ACHN (cell line): ENCODE results near the gene HSPH1.
"Not testable (repeated sequence)": the region's sequence is repeated elsewhere in the genome, so short reads cannot be mapped to it uniquely, and the experiment has no call there.

Experiments used
- DNase-seq: peaks from one replicate; pipeline ENCODE4 v3.0.0-alpha.2; 2015
- in situ Hi-C: cut with HindIII; loops from 2 replicates; pipeline ENCODE4 v1.10.0; 2017; ENCODE audit warnings: low sequenced_read_pairs, low pct_ligation_motif_present, low pct_unique_long_range_greater_than_20kb

Gene HSPH1

DNA sequence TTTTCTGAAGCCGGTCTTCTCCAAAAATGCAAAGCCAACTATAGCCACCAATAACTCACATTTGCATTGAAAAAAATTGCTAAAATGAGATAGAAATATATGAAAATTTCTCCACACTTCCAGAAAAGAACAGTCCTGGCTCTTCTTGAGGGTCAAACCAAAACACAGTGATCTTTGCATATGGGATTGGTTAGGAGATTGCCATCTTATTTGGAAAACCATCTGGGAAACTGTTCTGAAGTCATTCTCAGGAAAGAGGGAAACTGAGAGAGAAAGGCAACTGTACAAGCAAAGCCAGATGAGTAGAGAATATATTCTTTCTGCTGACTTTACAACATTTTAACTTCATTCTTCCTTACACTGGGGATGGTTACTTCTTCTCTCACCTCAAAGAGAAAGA, 54.6 kb downstream of the HSPH1 start:
- in situ Hi-C loops = no loop called here
- DNase-seq = no peak

DNA sequence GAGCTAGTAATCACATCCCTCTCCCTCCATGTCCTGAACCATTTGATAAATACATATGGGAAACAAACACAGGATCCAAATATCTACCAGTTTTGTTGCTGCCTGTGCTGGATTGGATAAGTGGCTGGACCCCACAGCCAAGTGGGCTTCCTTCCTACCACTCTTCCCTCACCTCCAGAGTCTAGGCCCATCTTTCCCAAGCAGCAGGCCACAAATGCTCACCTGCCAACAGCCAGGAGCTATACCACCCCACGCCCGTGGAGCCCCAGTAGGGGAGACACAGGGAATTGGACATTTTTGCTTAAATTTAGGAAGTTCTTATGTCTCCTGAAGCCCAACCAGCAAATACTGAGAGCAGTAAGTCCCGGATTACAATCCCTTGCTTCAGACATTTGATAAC, 55.8 kb downstream of the HSPH1 start:
- in situ Hi-C loops = no loop called here
- DNase-seq = no peak

DNA sequence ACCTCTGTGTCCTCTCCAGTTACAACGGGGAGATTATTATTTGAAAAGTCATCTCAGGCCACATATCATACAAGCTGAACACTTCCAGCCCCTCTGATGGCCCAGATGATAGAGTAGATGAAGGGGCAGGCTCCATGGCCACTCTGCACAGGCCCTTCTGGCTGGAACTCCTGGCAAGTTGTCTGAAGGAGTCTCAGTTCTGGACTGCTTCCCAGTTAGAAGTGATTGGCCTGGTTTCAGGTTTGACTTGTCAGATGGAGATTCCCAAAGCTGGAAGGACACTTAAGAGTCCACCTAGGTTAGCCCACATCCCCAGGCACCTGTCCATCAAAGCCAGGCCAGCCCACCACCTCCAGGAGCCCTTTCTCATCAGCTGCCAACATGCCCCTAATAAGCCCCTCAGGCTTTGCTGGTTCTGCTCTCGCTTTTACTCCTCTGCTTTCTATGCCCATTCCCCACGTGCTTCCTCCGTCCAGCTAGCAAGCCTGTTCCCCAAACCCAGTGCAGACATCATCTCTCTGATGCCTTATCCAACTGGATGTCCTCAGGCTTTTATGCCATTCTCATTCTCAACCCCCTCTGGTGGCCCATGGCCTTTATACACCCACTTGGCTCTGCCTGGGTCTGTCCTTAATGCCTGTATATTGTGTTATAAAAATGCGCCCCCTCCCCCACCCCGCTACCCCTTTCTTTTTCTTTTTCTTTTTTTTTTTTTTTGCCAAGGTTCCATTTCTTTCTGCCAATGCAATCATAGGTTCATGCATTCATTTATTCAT, 56.5 kb downstream of the HSPH1 start:
- DNase-seq = no peak
- in situ Hi-C loops = no loop called here

DNA sequence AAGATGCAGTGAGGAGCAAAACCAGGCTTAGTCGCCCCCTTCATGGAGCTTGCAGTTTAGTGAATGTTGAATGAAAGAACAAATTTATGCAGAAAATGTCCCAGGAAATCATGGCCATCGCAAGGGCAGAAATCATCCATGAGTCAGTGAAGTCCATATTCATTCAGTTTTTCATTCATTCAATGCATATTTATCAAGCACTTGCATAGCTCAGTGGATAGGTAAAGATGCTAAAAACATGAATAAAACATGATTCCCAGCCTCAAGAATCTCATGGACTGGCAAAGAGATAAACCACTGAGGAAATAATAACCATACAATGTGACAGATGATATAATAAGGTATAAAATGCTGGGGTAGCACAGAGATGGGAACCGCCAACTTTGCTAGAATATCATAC, 58.8 kb downstream of the HSPH1 start:
- in situ Hi-C loops = no loop called here
- no peak for DNase-seq

DNA sequence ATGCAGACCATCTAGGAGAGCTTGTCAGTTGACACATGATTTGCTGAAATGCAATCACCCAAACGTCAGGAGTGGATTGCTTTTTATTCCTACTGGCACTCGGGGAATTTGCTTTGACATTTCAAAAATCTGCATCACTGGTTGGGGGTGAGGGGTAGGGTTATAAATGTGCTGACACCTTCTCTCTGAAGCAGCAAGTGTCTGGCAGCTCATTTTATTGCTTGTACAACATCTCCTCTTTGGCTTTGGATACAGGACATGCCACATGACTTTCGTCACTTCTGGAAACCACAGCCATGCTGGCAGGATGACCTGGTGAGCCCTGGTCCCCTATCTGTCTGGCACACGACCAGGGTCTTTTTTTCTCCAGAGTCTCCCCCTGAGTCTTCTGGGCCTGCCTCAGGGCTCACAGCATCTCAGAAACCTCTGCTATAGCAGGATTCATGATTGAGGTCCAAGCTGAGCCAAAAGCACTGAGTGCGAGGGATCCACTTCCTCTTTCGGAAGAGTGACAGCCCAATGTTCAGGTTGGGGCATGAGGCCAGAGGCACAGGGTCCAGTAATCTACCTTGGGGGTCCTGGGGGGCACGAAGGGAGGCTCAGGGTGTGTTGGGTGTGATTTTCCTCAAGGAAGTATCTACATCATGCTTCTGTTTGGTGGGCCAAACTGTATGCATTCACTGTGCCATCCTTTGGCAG, 60.1 kb downstream of the HSPH1 start:
- no peak for DNase-seq
- in situ Hi-C loops = no loop called here

DNA sequence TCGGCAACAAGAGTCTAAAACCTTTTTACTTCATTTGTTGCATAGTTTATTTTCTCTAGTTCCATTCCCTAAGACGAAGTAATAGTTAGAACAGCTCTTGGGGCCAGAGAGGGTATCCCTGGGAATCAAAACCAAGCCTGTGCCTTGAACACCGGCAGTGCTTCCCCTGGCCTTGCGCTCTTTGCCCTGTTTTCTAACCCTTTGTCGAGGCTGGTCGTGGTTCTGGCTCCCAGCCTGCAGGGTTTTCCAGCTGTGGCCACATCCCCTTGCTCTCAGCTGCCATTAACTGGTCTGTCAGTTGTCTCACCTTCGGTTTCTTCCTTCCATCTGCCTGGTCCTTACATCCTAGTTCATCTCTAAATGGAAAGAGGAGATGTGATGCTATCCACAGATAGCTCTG, 61.0 kb downstream of the HSPH1 start:
- in situ Hi-C loops = no loop called here
- no peak for DNase-seq

DNA sequence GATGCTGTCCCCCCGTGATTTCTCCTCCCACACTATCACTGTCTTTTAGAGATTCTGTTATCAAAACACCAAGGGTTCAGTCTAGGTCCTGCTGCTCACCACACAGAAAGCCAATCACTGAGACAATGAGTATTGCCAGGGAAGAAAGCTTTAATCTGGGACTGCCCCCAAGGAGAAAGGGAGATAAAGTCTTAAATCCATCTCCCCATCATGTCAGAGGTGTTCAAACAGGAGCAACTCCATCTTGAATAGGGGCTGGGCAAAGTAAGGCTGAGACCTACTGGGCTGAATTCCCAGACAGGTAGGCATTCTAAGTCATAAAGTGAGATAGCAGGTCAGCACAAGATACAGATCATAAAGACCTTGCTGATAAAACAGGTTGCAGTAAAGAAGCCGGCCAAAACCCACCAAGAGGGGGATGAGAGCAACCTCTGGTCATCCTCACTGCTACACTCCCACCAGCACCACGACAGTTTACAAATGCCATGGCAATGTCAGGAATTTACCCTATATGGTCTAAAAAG, 63.7 kb downstream of the HSPH1 start:
- DNase-seq, in situ Hi-C loops: not testable (repeated sequence)

DNA sequence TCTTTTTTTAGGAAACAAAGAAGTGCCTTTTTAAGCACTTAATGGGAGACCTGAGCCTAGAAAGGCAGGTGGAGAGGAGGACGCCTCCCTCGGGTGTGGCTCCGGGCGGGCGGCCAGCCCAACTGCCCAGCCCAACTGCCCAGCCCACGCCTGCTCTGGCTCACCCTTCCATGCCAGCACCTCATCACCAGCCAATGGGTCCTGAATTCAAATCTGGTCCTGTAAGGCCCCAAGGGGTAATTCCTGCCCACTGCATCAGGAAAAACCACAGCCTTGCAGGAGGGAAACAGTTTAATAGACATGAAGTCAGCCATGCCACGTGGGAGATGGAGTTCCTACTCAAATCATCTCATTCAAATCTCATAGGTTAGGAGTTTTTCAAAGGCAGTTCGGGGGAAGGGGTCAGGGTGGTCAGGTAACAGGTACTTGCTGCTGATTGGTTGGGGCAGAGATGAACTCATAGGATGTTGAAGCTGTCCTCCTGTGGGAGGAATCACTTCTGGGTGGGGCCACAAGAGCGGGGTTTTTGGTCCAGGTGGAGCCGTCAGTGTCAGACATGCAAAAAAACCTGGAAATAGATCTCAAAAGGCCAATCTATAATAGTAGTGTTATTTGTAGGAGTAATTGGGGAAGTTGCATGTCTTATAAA, 64.9 kb downstream of the HSPH1 start:
- in situ Hi-C loops = no loop called here
- DNase-seq = no peak

DNA sequence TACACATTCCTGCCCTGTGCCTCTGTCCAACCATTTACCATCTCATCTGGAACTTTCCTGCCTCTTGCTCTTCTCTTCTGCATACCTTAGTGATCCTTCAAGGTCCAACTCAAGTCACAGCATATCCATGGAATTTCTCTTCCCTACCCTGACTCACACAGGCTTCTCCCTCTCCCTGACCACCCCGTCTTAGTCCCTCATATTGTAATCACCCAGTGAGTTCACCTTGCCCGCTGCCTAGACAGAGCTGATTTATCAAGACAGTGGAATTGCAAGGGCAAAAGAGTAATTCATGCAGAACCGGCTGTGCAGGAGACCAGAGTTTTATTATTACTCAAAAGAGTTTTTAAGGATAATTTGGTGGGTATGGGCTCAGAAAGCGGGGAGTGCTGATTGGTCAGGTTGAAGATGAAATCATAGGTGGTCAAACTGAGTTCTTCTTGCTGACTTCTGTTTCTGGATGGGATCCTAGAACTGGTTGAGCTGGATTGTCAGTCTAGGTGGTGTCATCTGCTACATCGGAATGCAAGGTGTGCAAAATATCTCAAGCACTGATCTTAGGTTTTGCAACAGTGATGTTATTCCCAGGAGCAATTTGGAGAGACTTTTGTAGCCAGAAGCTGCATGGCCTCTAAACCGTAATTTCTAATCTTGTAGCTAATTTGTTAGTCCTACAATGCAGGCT, 67.2 kb downstream of the HSPH1 start:
- in situ Hi-C loops = no loop called here
- no peak for DNase-seq

DNA sequence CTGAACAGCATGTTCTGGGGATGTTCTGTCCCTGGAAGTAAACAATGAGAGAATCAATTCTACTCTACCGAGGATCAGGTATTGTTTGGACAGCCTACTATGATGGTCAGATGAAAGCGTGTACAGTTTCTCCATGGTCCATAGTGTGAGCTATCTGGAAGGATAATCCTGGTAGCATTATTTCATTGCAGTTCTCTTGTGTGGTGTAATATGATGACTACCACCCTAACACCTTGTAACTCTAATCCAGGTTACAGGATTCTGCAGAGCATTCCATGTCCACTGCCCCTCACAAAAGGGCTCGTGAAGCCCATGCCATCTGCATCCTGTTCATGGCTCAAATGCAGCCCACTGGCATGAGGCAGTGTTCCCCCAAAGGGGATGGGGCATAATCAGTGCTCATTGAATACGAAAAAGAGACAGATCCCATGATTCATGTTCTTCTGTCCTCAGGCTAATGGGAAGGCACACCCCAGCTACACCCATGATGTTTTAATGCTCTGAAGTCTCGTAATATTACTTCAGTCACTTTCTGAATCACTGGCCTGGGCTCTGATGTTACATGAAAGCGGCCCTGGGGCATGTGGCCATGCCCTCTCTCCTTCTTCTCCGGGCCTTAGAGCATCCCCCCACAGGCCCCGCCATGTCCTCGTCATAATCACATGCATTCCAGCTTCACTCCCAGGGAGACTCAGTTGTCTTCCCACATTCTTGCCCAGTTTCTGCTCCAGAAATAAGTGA, 68.4 kb downstream of the HSPH1 start:
- in situ Hi-C loops = no loop called here
- no peak for DNase-seq

DNA sequence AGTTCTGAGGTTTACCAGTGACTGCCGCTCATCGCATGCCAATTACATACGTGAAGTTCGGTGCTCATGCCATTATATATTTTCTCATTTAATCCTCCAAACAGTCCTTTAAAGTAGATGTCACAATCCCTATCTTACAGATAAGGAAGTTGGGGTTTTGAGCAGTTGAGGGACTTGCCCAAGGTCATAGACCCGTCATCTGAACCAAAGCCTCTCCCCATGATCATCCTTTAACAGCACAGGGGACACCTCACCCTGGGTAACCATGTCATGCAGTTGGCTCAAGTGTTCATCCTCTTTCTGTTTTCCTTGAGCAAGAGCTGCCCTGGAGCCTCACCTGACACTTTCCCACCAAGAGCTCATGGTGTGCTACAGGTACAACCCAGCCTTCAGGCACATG, 69.1 kb downstream of the HSPH1 start:
- no peak for DNase-seq
- in situ Hi-C loops = no loop called here

DNA sequence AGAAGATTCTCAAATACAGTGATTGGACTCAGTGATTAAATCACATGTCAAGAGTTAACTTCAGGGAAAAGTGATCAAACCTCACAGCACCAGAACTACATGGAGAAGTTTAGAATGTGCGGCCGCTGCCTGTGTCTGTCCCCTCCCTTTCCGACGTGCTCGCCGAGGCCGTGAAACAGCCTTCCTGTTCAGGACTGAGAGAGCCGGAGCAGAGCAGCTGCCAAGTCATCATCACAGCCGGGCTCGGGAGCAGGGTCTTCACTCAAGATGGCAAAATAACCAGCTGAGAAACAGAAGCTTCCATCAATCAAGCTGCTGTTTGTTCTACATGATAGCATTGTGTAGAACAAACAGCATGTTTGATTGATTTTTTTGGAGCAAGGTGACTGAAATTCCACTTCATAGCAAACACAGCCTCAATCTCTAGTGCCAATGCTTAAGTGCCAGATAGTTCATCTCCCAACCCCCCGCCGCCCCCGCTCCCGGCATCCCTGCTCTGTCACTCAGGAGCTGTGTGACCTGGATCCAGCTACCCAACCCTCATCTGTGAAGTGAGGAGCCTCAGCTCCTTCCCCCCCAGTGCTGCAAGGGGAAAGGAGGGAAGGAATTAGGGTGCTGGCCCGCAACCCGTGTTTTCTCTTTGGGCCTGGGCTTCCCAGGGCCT, 70.6 kb downstream of the HSPH1 start:
- no peak for DNase-seq
- in situ Hi-C loops = no loop called here

DNA sequence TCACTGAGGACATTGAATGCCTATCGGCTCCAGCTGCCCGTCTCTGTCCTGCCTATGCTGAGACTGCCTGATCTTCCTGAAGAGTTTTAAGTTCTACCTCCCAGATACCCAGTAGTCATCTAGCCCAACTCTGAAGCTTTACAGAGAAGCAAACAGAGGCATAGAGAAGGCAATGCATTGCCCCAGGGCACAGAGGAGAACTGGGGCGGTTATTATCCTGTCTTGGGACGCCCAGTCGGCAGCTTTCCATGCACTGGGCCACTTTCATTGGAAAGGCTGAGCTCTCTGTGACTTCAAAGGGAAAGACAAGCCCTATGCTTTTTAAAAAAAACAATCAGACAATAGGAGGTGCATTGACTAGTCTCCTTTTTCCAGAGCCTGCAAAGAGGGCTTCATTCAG, 71.6 kb downstream of the HSPH1 start:
- in situ Hi-C loops = no loop called here
- DNase-seq = no peak

DNA sequence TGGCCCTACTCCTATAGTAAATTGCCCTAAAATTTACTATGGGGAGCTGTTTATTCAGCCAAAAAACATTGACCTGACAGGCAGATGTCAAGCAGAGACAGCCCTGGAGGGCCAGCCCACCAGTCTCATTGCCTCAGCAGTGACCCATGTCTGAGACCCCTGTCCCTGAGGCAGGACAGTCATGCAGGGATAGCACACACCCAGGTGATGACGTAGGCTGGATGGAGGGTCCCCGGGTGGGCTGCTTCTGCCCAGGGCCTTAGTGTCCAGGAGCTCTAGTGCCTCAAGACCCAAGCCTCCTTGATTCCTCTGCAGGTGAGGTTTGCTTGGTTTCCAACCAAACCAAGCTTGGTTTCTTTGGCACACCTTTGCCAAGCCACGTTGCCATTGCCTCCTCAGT, 72.1 kb downstream of the HSPH1 start:
- in situ Hi-C loops = no loop called here
- no peak for DNase-seq

DNA sequence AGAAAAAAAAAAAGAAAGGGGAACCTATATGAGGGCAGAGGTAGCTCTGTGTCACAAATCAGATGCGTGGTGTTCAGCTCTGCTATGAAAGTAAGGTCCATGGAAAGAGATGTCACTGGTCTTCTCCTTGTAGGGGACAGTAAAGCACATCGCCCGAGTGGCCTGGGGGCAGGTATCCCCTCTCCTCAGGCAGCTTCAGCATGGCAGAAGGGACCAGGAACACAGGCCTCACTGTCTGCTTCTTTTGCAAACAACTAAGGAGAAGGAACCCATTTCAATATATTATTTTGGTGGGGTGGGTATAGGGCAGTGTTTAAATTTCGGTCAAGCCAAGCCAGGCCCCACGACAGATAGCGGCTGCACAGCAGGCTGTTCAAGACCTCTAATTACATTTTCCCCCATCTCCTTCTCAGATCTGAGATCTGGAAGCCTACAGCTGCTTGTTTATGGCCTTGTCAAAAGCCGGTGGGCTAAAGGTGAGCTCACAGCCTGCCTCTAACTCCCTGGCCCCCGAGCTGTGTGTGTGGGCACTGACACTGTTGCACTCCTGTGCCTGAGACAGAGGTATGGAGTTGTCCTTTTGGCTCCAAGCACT, 72.8 kb downstream of the HSPH1 start:
- in situ Hi-C loops = no loop called here
- no peak for DNase-seq
